ENCODE data around the gene KCNK4.
"Not testable (repeated sequence)": the region's sequence is repeated elsewhere in the genome, so short reads cannot be mapped to it uniquely, and the experiment has no call there.

KCNK4 gene

GRCh38 chr11:64322925-64323260, 31.8 kb downstream of the KCNK4 start:
- Histone ChIP-seq H3K4me3 (IDR thresholded peaks at IDR 0.05; ENCODE audit: insufficient read depth, low read depth, low read length) (no peak overlapping the region), H3K79me2 (ENCODE audit: insufficient read depth, low read depth) (no peaks in the 10 kb centered on the region), H2AFZ (ENCODE audit: low read depth) (no peak overlapping the region), H3K36me3 (ENCODE audit: insufficient read depth) (no peaks in the 10 kb centered on the region), H4K20me1 (ENCODE audit: insufficient read depth) (no peaks in the 10 kb centered on the region), H3K27me3 (ENCODE audit: insufficient read depth, low read depth) (no peaks in the 10 kb centered on the region), H3K27ac (no peak overlapping the region), H3K9ac (no peak overlapping the region), H3K4me2 (no peak overlapping the region), H3K4me1 (ENCODE audit: low read depth, poor library complexity, severe bottlenecking) (peaks cover 10% of the 10 kb centered on the region)
- TF ChIP-seq CTCF (conservative IDR thresholded peaks at IDR 0.05; ENCODE audit: low read depth, low read length): no peak

GRCh38 chr11:64323373-64323772, 32.3 kb downstream of the KCNK4 start:
- no peak overlapping the region for H3K27ac ChIP-seq
- no peaks in the 10 kb centered on the region for H3K79me2 ChIP-seq (ENCODE audit: insufficient read depth, low read depth)
- no peaks in the 10 kb centered on the region for H4K20me1 ChIP-seq (ENCODE audit: insufficient read depth)
- no peak overlapping the region for H3K4me3 ChIP-seq (IDR thresholded peaks at IDR 0.05; ENCODE audit: insufficient read depth, low read depth, low read length)
- H2AFZ ChIP-seq (ENCODE audit: low read depth): no peak overlapping the region
- TF ChIP-seq CTCF (conservative IDR thresholded peaks at IDR 0.05; ENCODE audit: low read depth, low read length): no peak
- no peaks in the 10 kb centered on the region for H3K27me3 ChIP-seq (ENCODE audit: insufficient read depth, low read depth)
- H3K36me3 ChIP-seq (ENCODE audit: insufficient read depth): no peaks in the 10 kb centered on the region
- no peak overlapping the region for H3K4me2 ChIP-seq
- H3K4me1 ChIP-seq (ENCODE audit: low read depth, poor library complexity, severe bottlenecking): peaks cover 10% of the 10 kb centered on the region
- no peak overlapping the region for H3K9ac ChIP-seq

- H3K27me3 ChIP-seq (ENCODE audit: insufficient read depth, low read depth); H3K4me3 ChIP-seq (IDR thresholded peaks at IDR 0.05; ENCODE audit: insufficient read depth, low read depth, low read length); H3K4me2 ChIP-seq; H3K27ac ChIP-seq; H4K20me1 ChIP-seq (ENCODE audit: insufficient read depth); H2AFZ ChIP-seq (ENCODE audit: low read depth); H3K9ac ChIP-seq; H3K79me2 ChIP-seq (ENCODE audit: insufficient read depth, low read depth); H3K36me3 ChIP-seq (ENCODE audit: insufficient read depth); H3K4me1 ChIP-seq (ENCODE audit: low read depth, poor library complexity, severe bottlenecking): not testable (repeated sequence)
Observed at GRCh38 chr11:64323984-64324383, 32.9 kb downstream of the KCNK4 start.

DNA sequence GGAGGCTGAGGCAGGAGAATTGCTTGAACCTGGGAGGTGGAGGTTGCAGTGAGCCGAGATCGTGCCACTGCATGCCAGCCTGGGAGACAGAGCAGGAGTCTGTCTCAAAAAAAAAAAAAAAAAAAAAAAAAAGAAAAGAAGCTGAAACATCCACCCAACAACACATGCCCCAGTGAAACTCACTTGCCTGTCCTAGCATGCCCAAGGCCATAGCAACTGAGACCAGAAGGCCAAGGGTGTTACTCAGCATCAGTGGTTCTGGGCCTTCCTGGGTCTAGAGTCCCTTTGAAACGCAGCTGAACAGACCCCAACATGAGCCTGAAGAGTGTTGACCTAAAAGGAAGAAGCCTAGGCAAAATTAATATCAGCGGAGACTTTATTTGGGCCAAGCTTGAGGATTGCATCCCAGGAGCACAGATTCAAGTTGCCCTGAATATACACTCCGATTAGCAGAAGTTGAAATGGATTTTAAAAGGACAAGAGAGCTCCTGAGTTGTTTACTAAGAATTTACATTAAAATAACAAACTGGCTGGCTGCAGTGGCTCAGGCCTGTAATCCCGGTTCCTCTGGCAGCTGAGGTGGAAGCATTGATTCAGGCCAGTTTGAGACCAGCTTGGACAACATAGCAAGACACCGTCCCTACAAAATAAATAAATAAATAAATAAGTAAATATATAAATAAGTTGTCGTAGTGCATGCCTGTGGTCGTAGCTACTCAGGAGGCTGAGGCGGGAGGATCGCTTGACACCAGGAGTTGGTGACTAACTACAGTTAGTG, 33.8 kb downstream of the KCNK4 start:
- H3K27ac ChIP-seq: no peak overlapping the region
- TF ChIP-seq CTCF (conservative IDR thresholded peaks at IDR 0.05; ENCODE audit: low read depth, low read length): no peak
- no peaks in the 10 kb centered on the region for H3K27me3 ChIP-seq (ENCODE audit: insufficient read depth, low read depth)
- no peak overlapping the region for H3K4me2 ChIP-seq
- H4K20me1 ChIP-seq (ENCODE audit: insufficient read depth): no peaks in the 10 kb centered on the region
- no peaks in the 10 kb centered on the region for H3K79me2 ChIP-seq (ENCODE audit: insufficient read depth, low read depth)
- H3K4me1 ChIP-seq (ENCODE audit: low read depth, poor library complexity, severe bottlenecking): peaks cover 3% of the 10 kb centered on the region
- H3K9ac ChIP-seq: no peak overlapping the region
- no peak overlapping the region for H3K4me3 ChIP-seq (IDR thresholded peaks at IDR 0.05; ENCODE audit: insufficient read depth, low read depth, low read length)
- no peak overlapping the region for H2AFZ ChIP-seq (ENCODE audit: low read depth)
- no peaks in the 10 kb centered on the region for H3K36me3 ChIP-seq (ENCODE audit: insufficient read depth)

DNA sequence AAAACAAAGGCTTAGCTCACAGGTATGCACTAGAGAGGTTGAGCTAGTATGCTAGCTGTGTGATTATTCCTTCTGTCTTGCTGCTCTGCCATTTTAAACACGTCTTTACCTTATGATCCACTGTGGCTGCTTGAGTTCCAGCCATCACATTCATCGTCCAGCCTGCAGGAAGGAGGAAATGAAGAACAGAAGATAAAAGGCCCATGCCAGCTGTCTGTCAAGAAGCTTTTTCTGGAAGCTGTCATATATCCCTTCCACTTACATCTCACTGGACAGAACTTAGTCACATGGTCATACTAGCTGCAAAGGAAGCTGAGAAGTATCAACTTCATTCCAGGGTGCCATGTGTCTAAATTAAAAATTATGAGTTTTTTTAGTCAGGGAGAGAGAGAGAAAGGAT, 36.3 kb downstream of the KCNK4 start:
- Histone ChIP-seq H3K36me3 (ENCODE audit: insufficient read depth) (no peaks in the 10 kb centered on the region), H3K4me1 (ENCODE audit: low read depth, poor library complexity, severe bottlenecking) (peaks cover 12% of the 10 kb centered on the region), H3K79me2 (ENCODE audit: insufficient read depth, low read depth) (no peaks in the 10 kb centered on the region), H3K4me2 (no peak overlapping the region), H3K27ac (no peak overlapping the region), H3K4me3 (IDR thresholded peaks at IDR 0.05; ENCODE audit: insufficient read depth, low read depth, low read length) (no peak overlapping the region), H3K27me3 (ENCODE audit: insufficient read depth, low read depth) (no peaks in the 10 kb centered on the region), H3K9ac (no peak overlapping the region), H2AFZ (ENCODE audit: low read depth) (no peak overlapping the region), H4K20me1 (ENCODE audit: insufficient read depth) (no peaks in the 10 kb centered on the region)
- TF ChIP-seq CTCF (conservative IDR thresholded peaks at IDR 0.05; ENCODE audit: low read depth, low read length): no peak
